Colon (tissue), 2 donors: Measurements from ENCODE around the gene AKT1.

Source experiments
- FAIRE-seq: peaks from 2 replicates; lab custom pipeline; 2012; peaks lifted over from hg19 to GRCh38; lab: Jason Lieb, UNC
- donor health status: control.
- donor health status: control.

Gene AKT1

GRCh38 chr14:104799244-104800014 is 3.9 kb upstream of the AKT1 start:
- FAIRE-seq, result no peak

DNA sequence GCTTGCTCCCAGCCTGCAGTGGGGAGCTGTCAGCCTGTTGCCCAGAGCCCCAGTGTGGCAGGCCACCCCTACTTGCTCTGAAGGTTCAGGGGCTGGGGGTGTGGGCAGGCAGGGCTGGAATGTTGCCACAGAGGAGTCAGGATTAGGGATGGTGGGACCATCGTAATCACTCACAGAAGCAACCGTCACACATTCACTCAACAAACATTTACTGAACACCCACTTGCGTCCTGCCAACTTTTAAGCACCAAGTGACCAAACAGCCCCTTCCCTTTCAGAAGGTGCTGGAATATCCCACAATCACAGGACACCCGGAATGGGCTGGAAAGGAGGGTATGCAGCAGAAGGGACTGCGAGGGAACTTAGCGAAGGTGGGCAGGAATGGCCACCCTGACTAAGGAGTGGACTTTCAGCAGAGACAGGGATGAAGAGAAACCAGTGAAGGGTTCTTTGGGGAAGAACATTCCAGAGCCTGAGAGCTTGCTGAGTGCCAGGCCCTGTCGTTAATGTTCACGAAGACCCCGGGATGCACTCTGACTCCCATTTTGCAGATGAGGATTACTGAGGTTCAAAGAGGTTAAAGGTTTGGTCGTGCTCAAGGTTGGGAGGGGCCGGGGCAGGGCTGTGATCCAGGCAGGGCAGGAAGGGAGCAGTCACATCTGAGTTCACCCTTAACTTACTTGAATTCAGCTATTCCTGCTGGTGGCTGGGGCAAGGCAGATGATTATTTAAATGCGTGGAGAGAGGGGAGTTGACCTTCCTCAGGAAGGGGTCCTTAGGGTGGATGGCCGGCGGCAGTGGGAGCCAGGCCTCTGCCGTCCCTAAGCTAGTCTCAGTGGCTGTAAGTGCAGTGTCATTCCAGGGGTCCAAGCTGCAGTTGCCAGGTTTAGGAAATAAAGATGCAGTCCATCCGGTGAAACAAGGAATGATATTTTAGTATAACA is 3.0 kb upstream of the AKT1 start:
- FAIRE-seq, result no peak

GRCh38 chr14:104797115-104798044 is 1.8 kb upstream of the AKT1 start:
- no peak for FAIRE-seq

- no peak for FAIRE-seq
Observed at GRCh38 chr14:104796687-104797081, 1.1 kb upstream of the AKT1 start.

GRCh38 chr14:104795781-104796686 is 486 bp upstream of the AKT1 start:
- no peak for FAIRE-seq

DNA sequence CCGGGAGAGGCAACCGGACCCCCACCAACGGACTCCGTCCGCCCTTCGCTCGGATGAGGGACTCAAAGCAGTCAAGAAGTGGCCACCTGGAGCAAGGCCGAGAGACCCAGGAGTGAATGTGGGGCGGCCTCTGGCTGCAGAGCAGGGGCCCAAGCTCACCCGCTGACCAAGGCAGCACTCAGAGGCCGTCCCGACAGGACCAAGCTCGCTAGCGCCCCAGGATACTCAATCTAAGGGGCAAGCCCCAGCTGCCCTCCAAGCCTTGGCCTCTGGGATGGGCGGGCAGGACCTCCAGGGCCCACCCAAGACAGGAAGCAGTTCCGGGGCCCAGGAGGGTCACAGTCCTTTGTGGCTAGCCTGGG is 936 bp downstream of the AKT1 start:
- no peak for FAIRE-seq

GRCh38 chr14:104794099-104794498 is 1.4 kb downstream of the AKT1 start:
- no peak for FAIRE-seq

DNA sequence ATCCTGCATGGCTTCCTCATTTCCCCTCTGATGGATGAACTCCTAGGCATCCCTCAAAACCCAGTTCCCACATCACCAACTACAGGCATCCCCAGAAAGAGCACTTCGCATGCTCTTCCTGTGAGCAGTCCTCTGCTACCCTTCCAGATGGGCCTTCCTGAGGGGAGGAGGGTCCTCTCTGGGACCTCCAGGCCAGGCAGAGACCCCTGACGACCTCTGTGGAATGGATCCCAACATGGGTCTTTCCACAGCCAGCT is 1.9 kb downstream of the AKT1 start:
- FAIRE-seq, result no peak

DNA sequence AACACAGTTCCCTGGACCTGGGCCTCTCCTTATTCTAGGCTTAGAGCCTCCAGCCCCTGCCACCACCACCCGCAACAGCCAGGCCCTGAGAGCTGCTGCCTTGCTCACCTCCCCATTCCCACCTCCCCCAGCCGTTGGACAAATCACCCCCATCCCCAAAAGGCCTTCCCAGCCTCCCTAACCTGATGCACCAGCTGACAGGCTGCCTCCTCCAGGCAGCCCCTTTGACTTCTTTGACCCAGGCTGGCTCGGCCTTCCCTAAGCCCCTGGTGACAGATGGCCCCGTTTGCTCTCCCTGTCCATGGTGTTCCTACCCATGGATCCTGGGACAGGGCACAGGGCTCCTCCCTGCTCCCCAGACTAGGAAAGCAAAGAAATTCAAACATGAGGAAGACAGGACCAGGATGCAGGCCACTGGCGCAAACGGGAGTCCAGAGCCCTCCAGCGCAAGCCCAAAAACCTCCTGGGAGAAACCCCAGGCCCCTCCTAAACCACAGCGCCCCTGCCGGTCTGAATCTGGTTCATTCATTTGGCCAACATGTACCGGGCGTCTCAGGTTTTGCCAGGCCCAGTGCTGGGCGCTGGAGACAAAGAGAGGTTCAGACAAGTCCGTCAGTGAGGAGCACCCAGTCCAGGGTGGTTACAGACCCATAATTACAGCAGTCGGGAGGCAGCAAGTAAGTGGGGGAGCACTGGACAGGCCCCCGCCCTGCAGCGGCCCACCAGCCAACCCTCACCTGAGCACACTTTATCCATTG is 2.4 kb downstream of the AKT1 start:
- no peak for FAIRE-seq

DNA sequence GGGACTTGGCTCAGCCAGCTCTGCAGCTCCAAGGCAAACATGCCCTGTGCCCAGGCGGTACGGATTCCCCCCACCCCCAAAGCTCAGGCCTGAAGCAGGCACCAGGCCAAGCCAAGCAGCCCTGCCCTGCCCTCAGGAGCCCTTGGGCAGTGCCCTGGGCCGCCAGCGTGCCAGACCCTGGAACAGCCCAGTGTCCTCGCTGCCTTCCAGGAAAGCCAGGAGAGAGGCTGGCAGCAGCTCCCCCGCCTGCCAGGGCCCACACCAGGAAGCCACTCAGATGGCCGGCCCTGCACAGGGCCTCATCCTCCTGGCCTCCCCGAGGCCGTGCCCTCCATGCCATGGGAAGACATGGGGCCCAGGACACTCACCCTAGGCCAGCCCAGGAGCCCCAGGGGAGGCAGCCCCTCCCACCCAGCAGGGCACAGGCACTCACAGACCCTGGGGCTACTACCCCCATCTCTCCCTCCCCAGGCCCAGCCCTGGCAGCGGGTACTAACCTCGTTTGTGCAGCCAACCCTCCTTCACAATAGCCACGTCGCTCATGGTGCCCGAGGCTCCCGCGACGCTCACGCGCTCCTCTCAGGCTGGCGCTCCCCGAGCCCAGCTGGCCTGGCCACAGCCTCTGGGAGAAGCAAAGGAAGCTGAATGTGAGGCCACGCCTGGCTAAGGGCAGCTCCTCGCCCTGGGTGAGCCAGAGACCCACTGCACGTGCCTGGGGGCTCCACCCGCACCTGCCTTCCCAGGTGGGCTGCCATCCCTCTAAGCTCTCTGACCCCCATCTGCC is 3.3 kb downstream of the AKT1 start:
- FAIRE-seq, result no peak

DNA sequence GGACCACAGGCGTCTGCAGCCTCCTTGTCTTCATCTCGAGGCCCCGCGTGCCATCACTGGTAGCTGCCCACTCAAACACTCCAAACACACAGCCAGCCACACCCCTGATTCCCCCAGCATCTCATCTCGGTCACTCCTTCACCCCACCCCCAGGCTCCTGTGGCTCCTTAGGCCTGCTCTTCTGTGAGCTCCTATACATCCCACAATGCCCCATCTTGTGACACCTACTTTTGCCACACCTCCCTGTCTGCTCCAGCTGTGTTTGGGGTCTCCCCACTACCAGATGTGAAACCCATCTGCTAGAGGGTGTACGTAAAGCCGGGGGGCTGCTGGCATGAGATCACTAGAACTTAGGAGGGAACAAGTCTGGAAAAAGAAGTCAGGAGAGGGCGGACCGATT is 4.1 kb downstream of the AKT1 start:
- FAIRE-seq, result no peak

DNA sequence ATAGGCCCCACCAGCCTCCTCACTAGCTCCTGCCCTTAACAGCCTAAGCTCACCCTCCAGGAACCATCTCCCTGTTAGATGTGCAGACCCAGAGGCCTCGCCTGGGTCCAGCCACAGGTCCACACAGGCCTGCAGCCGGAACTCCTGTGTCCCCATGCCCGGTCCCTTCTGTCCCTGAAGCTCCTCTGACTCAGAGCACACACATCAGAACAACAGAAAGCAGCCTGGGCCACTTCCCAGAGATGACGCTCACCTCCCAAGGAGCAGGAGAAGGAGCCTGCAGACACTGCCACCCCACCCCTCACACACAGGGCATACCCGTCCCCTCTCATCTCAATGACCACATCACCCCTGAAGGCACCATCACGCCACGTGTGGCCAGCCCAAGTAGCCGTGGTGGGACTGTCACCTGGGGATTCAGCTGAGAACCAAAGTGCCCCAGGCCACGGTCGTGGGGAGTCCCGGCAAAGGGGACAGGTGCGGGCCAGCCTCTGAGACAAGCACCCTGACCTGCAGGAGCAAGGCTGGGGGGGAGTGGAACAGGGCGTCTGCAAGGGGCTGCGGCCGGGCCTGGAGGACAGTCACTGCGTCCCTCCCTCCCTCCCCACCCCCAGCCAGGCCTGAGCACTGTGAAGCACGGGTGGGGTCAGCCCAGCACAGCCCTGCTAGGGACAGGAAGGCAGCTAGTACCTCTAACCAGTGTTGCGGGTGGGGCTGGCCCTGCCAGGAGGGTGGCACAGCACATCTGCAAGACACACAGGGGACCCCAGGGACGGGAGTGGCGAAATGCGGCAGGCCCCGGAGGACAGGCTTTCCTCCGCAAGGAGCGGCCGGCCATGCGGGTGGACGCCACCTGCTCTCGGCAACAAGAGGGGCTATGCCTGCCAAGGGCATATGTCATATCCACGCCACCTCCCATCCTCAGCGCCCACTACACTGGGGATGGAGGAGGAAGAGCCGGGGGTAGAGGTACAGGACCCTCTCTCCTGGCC is 5.5 kb downstream of the AKT1 start:
- no peak for FAIRE-seq

- FAIRE-seq, result no peak
Observed at GRCh38 chr14:104788873-104789663, 6.5 kb downstream of the AKT1 start.

DNA sequence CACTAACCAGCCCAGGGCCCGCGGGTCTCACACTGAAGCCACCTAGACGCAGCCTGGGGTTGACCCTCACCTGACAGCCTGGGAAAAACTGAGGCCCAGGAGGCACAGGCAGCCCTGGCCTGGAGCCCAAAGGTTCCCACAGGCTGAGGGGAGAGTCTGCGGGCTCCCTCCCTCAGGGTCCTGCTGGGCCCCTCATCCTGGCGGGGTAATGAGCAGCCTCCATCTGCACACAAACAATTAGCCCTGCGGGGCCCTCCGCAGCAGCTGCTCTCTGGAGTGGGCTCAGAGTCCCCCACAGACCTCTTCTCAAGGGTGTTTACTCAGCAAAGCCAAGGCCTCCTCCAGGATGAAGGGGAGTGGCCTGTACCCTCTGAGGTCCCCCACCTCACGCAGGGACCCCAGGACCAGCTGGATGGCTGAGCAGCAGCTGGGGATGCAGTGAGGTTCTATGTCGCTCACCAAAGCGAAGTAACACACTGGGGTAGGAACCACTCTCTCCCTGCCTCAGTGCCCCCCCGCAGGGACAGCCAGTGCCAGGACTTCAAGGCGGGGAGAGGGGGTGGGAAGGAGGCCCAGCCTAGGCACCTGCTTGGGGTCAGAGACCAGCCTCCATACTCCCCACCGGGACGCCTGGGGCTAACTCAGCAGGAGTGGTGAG is 7.3 kb downstream of the AKT1 start:
- no peak for FAIRE-seq

DNA sequence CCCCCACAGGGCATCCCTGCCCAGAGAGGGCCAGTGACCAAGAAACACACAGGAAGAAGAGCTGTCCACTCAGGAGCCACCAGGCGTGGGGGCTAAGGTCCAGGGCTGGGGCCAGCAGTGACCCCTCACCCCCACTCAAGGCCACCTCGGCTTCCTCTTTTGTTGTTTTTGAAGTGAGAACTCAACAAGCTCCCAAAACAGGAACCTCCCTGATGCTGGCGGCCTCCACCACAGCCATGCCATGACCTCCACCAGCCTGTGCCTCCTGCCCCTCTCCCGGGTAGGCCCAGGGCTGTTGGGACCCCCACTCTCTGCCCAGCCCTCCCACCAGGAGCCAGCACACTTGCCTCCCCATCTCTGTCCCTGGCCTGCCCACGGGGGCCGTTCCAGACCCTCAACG is 7.8 kb downstream of the AKT1 start:
- FAIRE-seq, result no peak

- no peak for FAIRE-seq
Observed at GRCh38 chr14:104786726-104787675, 8.5 kb downstream of the AKT1 start.
